Transverse colon (tissue), 4 donors: ENCODE data around the gene EBF3. TPM values are rescaled to one million over a fixed set of nuclear protein-coding genes. Genes with fewer than 3 reads are reported as not detected.
A peak's percentile ranks its signal among the peaks of the same experiment; 100 is the strongest.

Experiments
- DNase-seq: peaks from one replicate; pipeline ENCODE4 v3.0.0-alpha.2; 2019
- H3K27ac ChIP-seq, 4 donors: fragments of 200-600 bp; sonication (generic); 2 replicates each; pipeline ENCODE4 v1.5.1; 2016 to 2018; ENCODE audit warnings: inconsistent platforms in 4 of 4
- H3K27me3 ChIP-seq: fragments of 200-600 bp; sonication (generic); 2 replicates; pipeline ENCODE4 v1.5.1; 2017; ENCODE audit warnings: inconsistent platforms
- H3K36me3 ChIP-seq, 4 donors: fragments of 200-600 bp; sonication (generic); 2 replicates each; pipeline ENCODE4 v1.5.1; 2017 to 2019; ENCODE audit warnings: inconsistent platforms in 4 of 4
- H3K4me1 ChIP-seq, 4 donors: fragments of 200-600 bp; sonication (generic); 2 replicates each; pipeline ENCODE4 v1.5.1; 2017 to 2020; ENCODE audit warnings: inconsistent platforms in 4 of 4
- H3K4me3 ChIP-seq, 4 donors: fragments of 200-600 bp; sonication (generic); 1 replicate in 1 of 4; 2 replicates in 3 of 4; pipeline versions ENCODE4 v1.5.1 to v1.6.1; 2017 to 2019; ENCODE audit warnings: inconsistent platforms in 4 of 4
- H3K9me3 ChIP-seq, 2 donors: fragments of 200-600 bp; sonication (generic); 2 replicates each; pipeline ENCODE4 v1.5.1; 2017 to 2019; ENCODE audit warnings: inconsistent platforms in 2 of 2
- CTCF ChIP-seq, 5 experiments: fragments of 200-600 bp in 3 of 5; fragments of 450-650 bp in 2 of 5; sonication (generic) in 3 of 5; IDR thresholded peaks; 1 replicate in 2 of 5; 2 replicates in 3 of 5; pipeline ENCODE4 v1.5.1; 2016 to 2017; ENCODE audit warnings: antibody characterized with exemption in 5 of 5, inconsistent platforms in 3 of 5, mild to moderate bottlenecking in 2 of 5, moderate library complexity in 1 of 5
- EP300 ChIP-seq: sonication (generic); formaldehyde crosslinking; IDR thresholded peaks from one replicate; pipeline ENCODE4 v1.6.1; 2017; ENCODE audit warnings: antibody characterized with exemption, low read depth
- POLR2A ChIP-seq: fragments of 450-650 bp; IDR thresholded peaks from one replicate; pipeline ENCODE4 v1.6.1; 2016; ENCODE audit warnings: antibody characterized with exemption, mild to moderate bottlenecking, moderate library complexity
- POLR2AphosphoS5 ChIP-seq, 3 donors: sonication (generic); formaldehyde crosslinking; IDR thresholded peaks; one replicate each; pipeline ENCODE4 v1.6.1; 2016; ENCODE audit warnings: antibody characterized with exemption in 3 of 3
- WGBS, 2 donors: methylation state at CpG; one replicate each; pipeline ENCODE4 v1.1.5; 2018; ENCODE audit warnings: low coverage in 1 of 2; 5-methylcytosine and 5-hydroxymethylcytosine counted together
- in situ Hi-C, 4 donors: fragments of 200-750 bp; cut with MboI; loops; one replicate each; pipeline versions ENCODE4 v1.15.0 to v1.15.1; 2017; ENCODE audit warnings: low sequenced_read_pairs in 3 of 4, low pct_ligation_motif_present in 1 of 4, low pct_unique_long_range_greater_than_20kb in 1 of 4
- intact Hi-C: fragments of 100-400 bp; cut with DNase I; formaldehyde crosslinking; loops from one replicate; pipeline ENCODE4 v1.15.1; 2023; ENCODE audit warnings: low total_unique reads
- total RNA-seq, 4 donors: library from RNA; depleted of rRNA; stranded (reverse); fragments of >200 nt; gene quantifications; one replicate each; pipeline ENCODE4 v1.1.0, GENCODE V29; 2016

Gene EBF3
- total RNA-seq, 4 donors from 2014 or later, result 0.37 to 6.6 (median 1.0) TPM

GRCh38 chr10:129945064-129945463 is 19.0 kb downstream of the EBF3 start:
- no peak overlapping the region for H3K4me3 ChIP-seq
- in situ Hi-C loops (no loop called here), intact Hi-C loops (no loop called here)
- H3K36me3 ChIP-seq, result no peaks in the 10 kb centered on the region
- peak overlapping the region in 1 of 4 donors; percentile 30 for H3K27ac ChIP-seq
- H3K9me3 ChIP-seq, result no peaks in the 10 kb centered on the region
- H3K27me3 ChIP-seq, result peaks cover 17% of the 10 kb centered on the region
- TF ChIP-seq CTCF (IDR thresholded peaks at IDR 0.05) (no peak), EP300 (no peak), POLR2AphosphoS5 (IDR thresholded peaks at IDR 0.05) (no peak), POLR2A (no peak)
- 83 to 93% methylated on average over 6 of the region's 6 CpGs for WGBS, 2 donors
- no peaks in the 10 kb centered on the region for H3K4me1 ChIP-seq
- DNase-seq, result no peak

GRCh38 chr10:129944456-129944855 is 19.6 kb downstream of the EBF3 start:
- no peak for DNase-seq
- Histone ChIP-seq H3K4me1 (no peaks in the 10 kb centered on the region), H3K27me3 (peaks cover 17% of the 10 kb centered on the region), H3K9me3 (no peaks in the 10 kb centered on the region), H3K27ac (no peak overlapping the region), H3K36me3 (no peaks in the 10 kb centered on the region), H3K4me3 (no peak overlapping the region)
- TF ChIP-seq POLR2A, result no peak
- no peak for TF ChIP-seq EP300
- no peak for TF ChIP-seq CTCF (IDR thresholded peaks at IDR 0.05)
- TF ChIP-seq POLR2AphosphoS5 (IDR thresholded peaks at IDR 0.05), result no peak
- intact Hi-C loops, result no loop called here
- WGBS, 2 donors, result 87 to 95% methylated on average over 7 to 8 of the region's 8 CpGs
- in situ Hi-C loops, result no loop called here

GRCh38 chr10:129942936-129943715 is 20.9 kb downstream of the EBF3 start:
- DNase-seq, result no peak
- Histone ChIP-seq H3K36me3 (no peaks in the 10 kb centered on the region), H3K27me3 (peaks cover 5% of the 10 kb centered on the region), H3K4me1 (no peaks in the 10 kb centered on the region), H3K9me3 (no peaks in the 10 kb centered on the region), H3K27ac (no peak overlapping the region), H3K4me3 (no peak overlapping the region)
- intact Hi-C loops (no loop called here), in situ Hi-C loops (no loop called here)
- TF ChIP-seq POLR2A (no peak), POLR2AphosphoS5 (IDR thresholded peaks at IDR 0.05) (no peak), CTCF (IDR thresholded peaks at IDR 0.05) (no peak), EP300 (no peak)
- WGBS, 2 donors, result 70 to 90% methylated on average over 3 to 12 of the region's 12 CpGs

- H3K27ac ChIP-seq, result no peak overlapping the region
- WGBS, 2 donors, result 85 to 97% methylated on average over 9 of the region's 9 CpGs
- intact Hi-C loops (no loop called here), in situ Hi-C loops (no loop called here)
- no peaks in the 10 kb centered on the region for H3K9me3 ChIP-seq
- no peak overlapping the region for H3K4me3 ChIP-seq
- H3K27me3 ChIP-seq, result no peaks in the 10 kb centered on the region
- no peaks in the 10 kb centered on the region for H3K36me3 ChIP-seq
- no peak for DNase-seq
- TF ChIP-seq POLR2AphosphoS5 (IDR thresholded peaks at IDR 0.05), result no peak
- no peak for TF ChIP-seq EP300
- TF ChIP-seq CTCF (IDR thresholded peaks at IDR 0.05), result no peak
- no peak for TF ChIP-seq POLR2A
- no peaks in the 10 kb centered on the region for H3K4me1 ChIP-seq
These were observed 21.7 kb downstream of the EBF3 start for GRCh38 chr10:129942391-129942790.
